Activated CD4-positive, alpha-beta memory T cell treated with anti-CD3 and anti-CD28 coated beads, Interleukin-2, amount 10 ng/mL, durations not matched to agents 7 days and 5 days (primary cell): ENCODE results near the gene GAP43. TPM values are rescaled to one million over a fixed set of nuclear protein-coding genes. Genes with fewer than 3 reads are reported as not detected.
A peak's percentile ranks its signal among the peaks of the same experiment; 100 is the strongest.

Source experiments
- CTCF ChIA-PET: fragments of 350-600 bp; sonication (Branson Sonifier 250); formaldehyde crosslinking; loops from one replicate; lab custom pipeline; 2021; ENCODE audit warnings: antibody characterized with exemption, inconsistent platforms; lab: Charles Lee
- POLR2A ChIA-PET: fragments of 350-600 bp; sonication (Branson Sonifier 250); formaldehyde crosslinking; loops from one replicate; lab custom pipeline; 2021; ENCODE audit warnings: antibody characterized with exemption; lab: Charles Lee
- DNase-seq: peaks from one replicate; pipeline ENCODE4 v3.0.0-alpha.2; 2020
- H3K27ac Mint-ChIP-seq: one replicate; pipeline ENCODE4 v1.8.0; 2021; ENCODE audit warnings: mild to moderate bottlenecking, mixed read lengths
- H3K27me3 Mint-ChIP-seq: one replicate; pipeline ENCODE4 v1.8.0; 2021; ENCODE audit warnings: mixed read lengths
- H3K36me3 Mint-ChIP-seq: one replicate; pipeline ENCODE4 v1.8.0; 2021; ENCODE audit warnings: low read depth, mixed read lengths
- H3K4me1 Mint-ChIP-seq: one replicate; pipeline ENCODE4 v1.8.0; 2021; ENCODE audit warnings: mixed read lengths
- H3K4me3 Mint-ChIP-seq: one replicate; pipeline ENCODE4 v1.8.0; 2021; ENCODE audit warnings: mild to moderate bottlenecking, mixed read lengths
- H3K9me3 Mint-ChIP-seq: one replicate; pipeline ENCODE4 v1.8.0; 2021; ENCODE audit warnings: mixed read lengths
- total RNA-seq, 2 experiments: library from RNA; stranded (reverse); gene quantifications; one replicate each; pipeline ENCODE4 v1.2.3, GENCODE V29; 2021

The GAP43 gene
- total RNA-seq, 2 experiments from 2014 or later, result not detected

- peaks cover 3% of the 10 kb centered on the region for H3K9me3 Mint-ChIP-seq
- ChIA-PET POLR2A (no interaction called here), CTCF (no interaction called here)
- H3K4me3 Mint-ChIP-seq, result no peak overlapping the region
- no peak overlapping the region for H3K27ac Mint-ChIP-seq
- no peaks in the 10 kb centered on the region for H3K36me3 Mint-ChIP-seq
- H3K27me3 Mint-ChIP-seq, result peaks cover 8% of the 10 kb centered on the region
- H3K4me1 Mint-ChIP-seq, result peaks cover 5% of the 10 kb centered on the region
- DNase-seq, result no peak
These were observed 12.1 kb downstream of the GAP43 start for GRCh38 chr3:115635406-115635805.

GRCh38 chr3:115638241-115638640 is 14.9 kb downstream of the GAP43 start:
- Mint-ChIP-seq H3K9me3 (peaks cover 3% of the 10 kb centered on the region), H3K27me3 (peaks cover 6% of the 10 kb centered on the region), H3K4me1 (peaks cover 5% of the 10 kb centered on the region), H3K36me3 (no peaks in the 10 kb centered on the region), H3K4me3 (no peak overlapping the region), H3K27ac (no peak overlapping the region)
- CTCF ChIA-PET, result interaction anchor here (0.6 kb wide), 1 partner anchor 23 kb away, joined by 3 read pairs; no protein-coding TSS in a partner anchor
- DNase-seq, result no peak
- POLR2A ChIA-PET, result no interaction called here

DNA sequence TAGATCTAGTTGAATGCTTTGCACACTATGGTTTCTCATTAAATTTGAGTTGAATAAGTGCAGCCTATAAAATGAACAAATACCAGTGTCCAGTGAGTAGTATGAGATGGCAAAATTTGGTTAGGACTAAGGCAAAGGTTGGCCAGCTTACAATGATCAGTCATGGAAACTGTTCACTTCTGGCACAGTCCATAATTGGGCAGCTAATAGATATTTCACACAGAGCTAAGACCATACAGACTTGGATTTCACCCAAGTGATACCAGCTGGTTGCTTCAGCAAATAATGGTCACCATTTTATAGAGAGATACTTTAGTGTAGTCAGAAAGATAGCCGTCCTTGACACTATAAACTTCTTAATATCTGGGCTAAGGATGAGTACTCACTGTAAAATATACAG is 15.7 kb downstream of the GAP43 start:
- Mint-ChIP-seq H3K27ac (no peak overlapping the region), H3K4me3 (no peak overlapping the region), H3K27me3 (peaks cover 6% of the 10 kb centered on the region), H3K9me3 (peaks cover 3% of the 10 kb centered on the region), H3K4me1 (peaks cover 5% of the 10 kb centered on the region), H3K36me3 (no peaks in the 10 kb centered on the region)
- ChIA-PET CTCF (no interaction called here), POLR2A (no interaction called here)
- no peak for DNase-seq

GRCh38 chr3:115644391-115644790 is 21.1 kb downstream of the GAP43 start:
- Mint-ChIP-seq H3K36me3 (no peaks in the 10 kb centered on the region), H3K9me3 (no peaks in the 10 kb centered on the region), H3K4me1 (no peaks in the 10 kb centered on the region), H3K27me3 (peaks cover 3% of the 10 kb centered on the region), H3K27ac (no peak overlapping the region), H3K4me3 (no peak overlapping the region)
- ChIA-PET CTCF (no interaction called here), POLR2A (interaction anchor here (0.9 kb wide), 1 partner anchor 13 kb away, joined by 3 read pairs; no protein-coding TSS in a partner anchor)
- DNase-seq, result no peak

GRCh38 chr3:115646027-115646690 is 22.8 kb downstream of the GAP43 start:
- Mint-ChIP-seq H3K36me3 (no peaks in the 10 kb centered on the region), H3K4me1 (peaks cover 2% of the 10 kb centered on the region), H3K4me3 (no peak overlapping the region), H3K27ac (no peak overlapping the region), H3K9me3 (no peaks in the 10 kb centered on the region), H3K27me3 (peaks cover 3% of the 10 kb centered on the region)
- CTCF ChIA-PET, result no interaction called here
- DNase-seq, result no peak
- POLR2A ChIA-PET, result no interaction called here

DNA sequence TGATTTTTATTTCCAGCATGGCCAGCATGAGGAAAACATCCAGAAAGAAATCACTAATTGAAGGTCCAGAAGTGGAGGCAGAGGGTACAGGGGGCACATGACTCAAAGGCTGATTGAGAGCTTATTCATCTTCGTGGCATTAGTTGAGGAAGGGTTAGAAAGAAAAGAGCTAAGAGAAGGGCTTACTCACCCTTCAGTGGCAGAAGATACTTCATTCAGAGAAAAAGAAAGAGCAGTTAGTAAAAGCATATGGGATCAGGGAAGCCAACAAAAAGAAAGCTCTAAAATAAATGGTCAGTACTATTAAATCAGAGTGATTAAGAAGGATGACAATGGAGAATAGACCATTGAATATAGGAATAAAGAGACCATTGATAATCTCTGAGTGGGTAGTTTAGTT is 25.2 kb downstream of the GAP43 start:
- H3K9me3 Mint-ChIP-seq, result no peaks in the 10 kb centered on the region
- H3K27ac Mint-ChIP-seq, result no peak overlapping the region
- CTCF ChIA-PET, result no interaction called here
- H3K27me3 Mint-ChIP-seq, result peaks cover 2% of the 10 kb centered on the region
- DNase-seq, result no peak
- H3K4me3 Mint-ChIP-seq, result no peak overlapping the region
- POLR2A ChIA-PET, result no interaction called here
- H3K4me1 Mint-ChIP-seq, result peaks cover 2% of the 10 kb centered on the region
- no peaks in the 10 kb centered on the region for H3K36me3 Mint-ChIP-seq

- CTCF ChIA-PET, result no interaction called here
- no peaks in the 10 kb centered on the region for H3K9me3 Mint-ChIP-seq
- DNase-seq, result no peak
- POLR2A ChIA-PET, result no interaction called here
- H3K27ac Mint-ChIP-seq, result no peak overlapping the region
- no peak overlapping the region for H3K4me3 Mint-ChIP-seq
- H3K4me1 Mint-ChIP-seq, result peaks cover 2% of the 10 kb centered on the region
- no peaks in the 10 kb centered on the region for H3K36me3 Mint-ChIP-seq
- H3K27me3 Mint-ChIP-seq, result peaks cover 2% of the 10 kb centered on the region
These were observed 27.8 kb downstream of the GAP43 start for GRCh38 chr3:115651087-115651486.

DNA sequence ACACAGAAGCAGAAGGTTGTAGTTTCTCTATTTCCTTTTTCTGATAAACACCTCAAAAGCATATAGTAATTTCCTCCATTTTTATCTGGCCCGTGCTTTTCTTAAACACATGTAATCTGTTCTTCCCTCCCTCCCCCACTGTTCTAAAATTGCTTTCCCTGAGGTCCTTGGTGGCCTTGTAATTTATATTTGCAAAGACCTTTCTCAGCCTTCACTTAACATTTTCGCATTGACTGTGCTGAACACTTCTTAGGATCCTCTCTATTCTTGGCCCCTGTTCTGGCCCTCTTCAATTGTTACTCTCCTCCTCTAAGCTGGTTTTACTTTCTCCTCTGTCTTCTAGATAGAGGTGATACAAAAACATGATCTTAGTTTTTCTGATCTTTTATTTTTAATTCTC is 28.3 kb downstream of the GAP43 start:
- CTCF ChIA-PET, result no interaction called here
- no peak for DNase-seq
- no peak overlapping the region for H3K4me3 Mint-ChIP-seq
- no peak overlapping the region for H3K27ac Mint-ChIP-seq
- POLR2A ChIA-PET, result no interaction called here
- peaks cover 2% of the 10 kb centered on the region for H3K27me3 Mint-ChIP-seq
- H3K9me3 Mint-ChIP-seq, result no peaks in the 10 kb centered on the region
- no peaks in the 10 kb centered on the region for H3K36me3 Mint-ChIP-seq
- H3K4me1 Mint-ChIP-seq, result peaks cover 2% of the 10 kb centered on the region

DNA sequence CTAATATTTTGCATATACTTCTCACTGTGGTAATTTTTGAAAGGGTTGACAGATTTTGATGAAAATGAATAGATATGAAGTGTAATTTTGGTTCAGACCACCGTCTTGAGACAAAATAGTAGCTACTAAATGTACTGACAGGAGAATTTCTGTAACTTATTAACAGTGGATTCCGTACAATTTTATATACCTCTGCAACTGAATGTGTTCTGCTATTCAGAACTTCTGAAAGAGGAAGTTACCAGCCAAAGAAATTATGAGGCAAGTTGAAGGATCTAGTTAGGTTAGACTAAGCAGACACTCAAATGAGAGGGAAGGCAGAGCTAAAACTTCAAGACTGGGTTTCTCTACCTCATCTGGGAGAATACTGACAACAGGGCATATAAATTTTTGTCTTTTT is 29.4 kb downstream of the GAP43 start:
- ChIA-PET POLR2A (no interaction called here), CTCF (no interaction called here)
- no peak for DNase-seq
- H3K27me3 Mint-ChIP-seq, result peaks cover 2% of the 10 kb centered on the region
- no peaks in the 10 kb centered on the region for H3K9me3 Mint-ChIP-seq
- H3K27ac Mint-ChIP-seq, result no peak overlapping the region
- no peaks in the 10 kb centered on the region for H3K36me3 Mint-ChIP-seq
- H3K4me3 Mint-ChIP-seq, result no peak overlapping the region
- H3K4me1 Mint-ChIP-seq, result peaks cover 10% of the 10 kb centered on the region

GRCh38 chr3:115655761-115656282 is 32.5 kb downstream of the GAP43 start:
- Mint-ChIP-seq H3K36me3 (no peaks in the 10 kb centered on the region), H3K4me1 (peaks cover 22% of the 10 kb centered on the region), H3K27ac (no peak overlapping the region), H3K27me3 (no peaks in the 10 kb centered on the region), H3K4me3 (no peak overlapping the region), H3K9me3 (no peaks in the 10 kb centered on the region)
- POLR2A ChIA-PET, result no interaction called here
- no peak for DNase-seq
- CTCF ChIA-PET, result interaction anchor here (2.3 kb wide), 1 partner anchor 128 kb away, joined by 6 read pairs; no protein-coding TSS in a partner anchor

- ChIA-PET POLR2A (interaction anchor here (0.6 to 2.8 kb wide), 4 partner anchors 9 to 511 kb away, joined by 3 to 15 read pairs (median 4); no protein-coding TSS in a partner anchor), CTCF (interaction anchor here (2.1 to 2.6 kb wide), 2 partner anchors 27 to 127 kb away, joined by 7 to 10 read pairs; no protein-coding TSS in a partner anchor)
- peaks cover 22% of the 10 kb centered on the region for H3K4me1 Mint-ChIP-seq
- DNase-seq, result no peak
- no peaks in the 10 kb centered on the region for H3K9me3 Mint-ChIP-seq
- H3K27me3 Mint-ChIP-seq, result peaks cover 1% of the 10 kb centered on the region
- H3K27ac Mint-ChIP-seq, result no peak overlapping the region
- peak overlapping the region; percentile 38 for H3K4me3 Mint-ChIP-seq
- H3K36me3 Mint-ChIP-seq, result no peaks in the 10 kb centered on the region
These were observed 33.9 kb downstream of the GAP43 start for GRCh38 chr3:115657168-115657567.

GRCh38 chr3:115658032-115658336 is 34.7 kb downstream of the GAP43 start:
- no peak for DNase-seq
- H3K4me3 Mint-ChIP-seq, result peak overlapping the region; percentile 92
- H3K27ac Mint-ChIP-seq, result peak overlapping the region; percentile 91
- CTCF ChIA-PET, result interaction anchor here (2.1 to 2.6 kb wide), 2 partner anchors 26 to 126 kb away, joined by 7 to 10 read pairs; no protein-coding TSS in a partner anchor
- H3K27me3 Mint-ChIP-seq, result peaks cover 2% of the 10 kb centered on the region
- peaks cover 22% of the 10 kb centered on the region for H3K4me1 Mint-ChIP-seq
- no peaks in the 10 kb centered on the region for H3K36me3 Mint-ChIP-seq
- POLR2A ChIA-PET, result interaction anchor here (0.6 to 2.8 kb wide), 3 partner anchors 8 to 512 kb away, joined by 3 to 15 read pairs (median 5); no protein-coding TSS in a partner anchor
- no peaks in the 10 kb centered on the region for H3K9me3 Mint-ChIP-seq

- Mint-ChIP-seq H3K4me1 (peaks cover 24% of the 10 kb centered on the region), H3K27ac (peak overlapping the region; percentile 91), H3K4me3 (peak overlapping the region; percentile 92), H3K9me3 (no peaks in the 10 kb centered on the region), H3K36me3 (no peaks in the 10 kb centered on the region), H3K27me3 (peaks cover 2% of the 10 kb centered on the region)
- POLR2A ChIA-PET, result interaction anchor here (1.0 to 2.8 kb wide), 4 partner anchors 9 to 512 kb away, joined by 3 to 15 read pairs (median 4); no protein-coding TSS in a partner anchor
- CTCF ChIA-PET, result interaction anchor here (1.3 to 2.6 kb wide), 4 partner anchors 11 to 439 kb away, joined by 3 to 10 read pairs (median 6); no protein-coding TSS in a partner anchor
- DNase-seq, result peak; percentile 77
These were observed 35.2 kb downstream of the GAP43 start for GRCh38 chr3:115658337-115659181.
